Measurements from ENCODE around the gene NIPSNAP3A. TPM values are rescaled to one million over a fixed set of nuclear protein-coding genes. Genes with fewer than 3 reads are reported as not detected.

NIPSNAP3A gene
- total RNA-seq, 1 experiment from 2014 or later = 7.2 TPM

DNA sequence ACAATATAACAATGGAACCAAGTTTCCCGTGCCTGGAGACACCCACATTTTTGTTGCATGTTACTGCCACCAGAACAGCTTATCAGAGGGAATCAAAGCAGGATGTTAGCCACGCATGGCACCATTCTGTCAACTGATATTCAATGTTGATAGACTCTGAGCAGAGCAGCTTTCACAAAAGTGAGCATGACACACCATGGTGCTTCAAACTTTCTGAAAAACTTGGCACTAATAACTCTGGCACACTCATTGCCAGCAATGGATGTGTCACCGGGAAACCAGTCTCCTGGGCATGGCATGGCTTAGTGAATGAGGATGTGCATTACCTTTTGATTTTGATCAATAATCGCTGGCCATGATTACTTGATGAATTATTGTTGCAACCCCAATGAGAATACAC, 36.1 kb downstream of the NIPSNAP3A start:
- no peak for DNase-seq (ENCODE audit: low spot score)
- POLR2A ChIA-PET = no interaction called here
- Mint-ChIP-seq H3K27ac (no peak overlapping the region), H3K9me3 (no peaks in the 10 kb centered on the region), H3K27me3 (ENCODE audit: low read depth) (no peaks in the 10 kb centered on the region), H3K4me3 (no peak overlapping the region), H3K4me1 (no peaks in the 10 kb centered on the region), H3K36me3 (no peaks in the 10 kb centered on the region)
- no peak for ATAC-seq
- TF ChIP-seq TP53 (CRISPR knock-in tag; IDR thresholded peaks at IDR 0.05) = no peak
- TF ChIP-seq TEAD4 (CRISPR knock-in tag; IDR thresholded peaks at IDR 0.05) = no peak
- TF ChIP-seq, protein P1, sequence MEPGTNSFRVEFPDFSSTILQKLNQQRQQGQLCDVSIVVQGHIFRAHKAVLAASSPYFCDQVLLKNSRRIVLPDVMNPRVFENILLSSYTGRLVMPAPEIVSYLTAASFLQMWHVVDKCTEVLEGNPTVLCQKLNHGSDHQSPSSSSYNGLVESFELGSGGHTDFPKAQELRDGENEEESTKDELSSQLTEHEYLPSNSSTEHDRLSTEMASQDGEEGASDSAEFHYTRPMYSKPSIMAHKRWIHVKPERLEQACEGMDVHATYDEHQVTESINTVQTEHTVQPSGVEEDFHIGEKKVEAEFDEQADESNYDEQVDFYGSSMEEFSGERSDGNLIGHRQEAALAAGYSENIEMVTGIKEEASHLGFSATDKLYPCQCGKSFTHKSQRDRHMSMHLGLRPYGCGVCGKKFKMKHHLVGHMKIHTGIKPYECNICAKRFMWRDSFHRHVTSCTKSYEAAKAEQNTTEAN (CRISPR knock-in tag; IDR thresholded peaks at IDR 0.05) = no peak
- no peak for TF ChIP-seq FOXJ3 (CRISPR knock-in tag; IDR thresholded peaks at IDR 0.05; ENCODE audit: borderline replicate concordance)
- TF ChIP-seq, protein P2, sequence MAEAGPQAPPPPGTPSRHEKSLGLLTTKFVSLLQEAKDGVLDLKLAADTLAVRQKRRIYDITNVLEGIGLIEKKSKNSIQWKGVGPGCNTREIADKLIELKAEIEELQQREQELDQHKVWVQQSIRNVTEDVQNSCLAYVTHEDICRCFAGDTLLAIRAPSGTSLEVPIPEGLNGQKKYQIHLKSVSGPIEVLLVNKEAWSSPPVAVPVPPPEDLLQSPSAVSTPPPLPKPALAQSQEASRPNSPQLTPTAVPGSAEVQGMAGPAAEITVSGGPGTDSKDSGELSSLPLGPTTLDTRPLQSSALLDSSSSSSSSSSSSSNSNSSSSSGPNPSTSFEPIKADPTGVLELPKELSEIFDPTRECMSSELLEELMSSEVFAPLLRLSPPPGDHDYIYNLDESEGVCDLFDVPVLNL (CRISPR knock-in tag; IDR thresholded peaks at IDR 0.05; ENCODE audit: borderline replicate concordance, low read depth) = no peak
- no peak for TF ChIP-seq IRF2 (CRISPR knock-in tag; IDR thresholded peaks at IDR 0.05; ENCODE audit: borderline replicate concordance, low read depth)
- TF ChIP-seq, protein P3, sequence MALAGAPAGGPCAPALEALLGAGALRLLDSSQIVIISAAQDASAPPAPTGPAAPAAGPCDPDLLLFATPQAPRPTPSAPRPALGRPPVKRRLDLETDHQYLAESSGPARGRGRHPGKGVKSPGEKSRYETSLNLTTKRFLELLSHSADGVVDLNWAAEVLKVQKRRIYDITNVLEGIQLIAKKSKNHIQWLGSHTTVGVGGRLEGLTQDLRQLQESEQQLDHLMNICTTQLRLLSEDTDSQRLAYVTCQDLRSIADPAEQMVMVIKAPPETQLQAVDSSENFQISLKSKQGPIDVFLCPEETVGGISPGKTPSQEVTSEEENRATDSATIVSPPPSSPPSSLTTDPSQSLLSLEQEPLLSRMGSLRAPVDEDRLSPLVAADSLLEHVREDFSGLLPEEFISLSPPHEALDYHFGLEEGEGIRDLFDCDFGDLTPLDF (CRISPR knock-in tag; IDR thresholded peaks at IDR 0.05) = no peak
- no peak for TF ChIP-seq SMAD3 (CRISPR knock-in tag; IDR thresholded peaks at IDR 0.05; ENCODE audit: borderline replicate concordance)
- TF ChIP-seq ZNF512 (CRISPR knock-in tag; IDR thresholded peaks at IDR 0.05; ENCODE audit: borderline replicate concordance) = no peak
- no peak for TF ChIP-seq CDX4 (CRISPR knock-in tag; IDR thresholded peaks at IDR 0.05; ENCODE audit: borderline replicate concordance)
- no peak for TF ChIP-seq PRRX2 (CRISPR knock-in tag; IDR thresholded peaks at IDR 0.05)
- TF ChIP-seq ZNF219 (CRISPR knock-in tag; IDR thresholded peaks at IDR 0.05; ENCODE audit: borderline replicate concordance) = no peak
- TF ChIP-seq IRF1 (CRISPR knock-in tag; IDR thresholded peaks at IDR 0.05) = no peak
- TF ChIP-seq ZNF232 (CRISPR knock-in tag; IDR thresholded peaks at IDR 0.05) = no peak
- TF ChIP-seq, protein P4, sequence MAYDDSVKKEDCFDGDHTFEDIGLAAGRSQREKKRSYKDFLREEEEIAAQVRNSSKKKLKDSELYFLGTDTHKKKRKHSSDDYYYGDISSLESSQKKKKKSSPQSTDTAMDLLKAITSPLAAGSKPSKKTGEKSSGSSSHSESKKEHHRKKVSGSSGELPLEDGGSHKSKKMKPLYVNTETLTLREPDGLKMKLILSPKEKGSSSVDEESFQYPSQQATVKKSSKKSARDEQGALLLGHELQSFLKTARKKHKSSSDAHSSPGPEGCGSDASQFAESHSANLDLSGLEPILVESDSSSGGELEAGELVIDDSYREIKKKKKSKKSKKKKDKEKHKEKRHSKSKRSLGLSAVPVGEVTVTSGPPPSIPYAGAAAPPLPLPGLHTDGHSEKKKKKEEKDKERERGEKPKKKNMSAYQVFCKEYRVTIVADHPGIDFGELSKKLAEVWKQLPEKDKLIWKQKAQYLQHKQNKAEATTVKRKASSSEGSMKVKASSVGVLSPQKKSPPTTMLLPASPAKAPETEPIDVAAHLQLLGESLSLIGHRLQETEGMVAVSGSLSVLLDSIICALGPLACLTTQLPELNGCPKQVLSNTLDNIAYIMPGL (CRISPR knock-in tag; IDR thresholded peaks at IDR 0.05) = no peak
- no peak for TF ChIP-seq NFYB (CRISPR knock-in tag; conservative IDR thresholded peaks at IDR 0.05; ENCODE audit: low read depth)
- no peak for TF ChIP-seq FOXP1 (CRISPR knock-in tag; IDR thresholded peaks at IDR 0.05; ENCODE audit: borderline replicate concordance)
- no peak for TF ChIP-seq ZNF138 (CRISPR knock-in tag; conservative IDR thresholded peaks at IDR 0.05)
- TF ChIP-seq CTCF (IDR thresholded peaks at IDR 0.05) = no peak
- CTCF ChIA-PET = no interaction called here

All from WTC11 (cell line).